A549 treated with AZD2906 at 1 μM for 4 hours (cell line): ENCODE results near the gene ZYG11B. TPM values are rescaled to one million over a fixed set of nuclear protein-coding genes. Genes with fewer than 3 reads are reported as not detected.

ENCODE experiments used
- total RNA-seq: library from RNA; stranded (reverse); fragments of 200-300 nt; extraction: Qiagen RNA extraction; gene quantifications from 5 replicates; pipeline ENCODE4 v1.2.3, GENCODE V29; 2022

ZYG11B gene
- total RNA-seq: 4.8 to 7.0 TPM (median 5.9 TPM) in 5 replicates

GRCh38 chr1:52726265-52727113 lies at the start of gene ZYG11B:
Gene ZYG11B, plus strand, starts transcription at chr1:52726453. Its CDS starts 201 bp downstream, at chr1:52726654.

GRCh38 chr1:52697795-52698674 lies 28.2 kb upstream of the ZYG11B start, which contains the start of gene COA7:
Gene COA7, minus strand, starts transcription at chr1:52698347. Its CDS starts 21 bp downstream, at chr1:52698326.

DNA sequence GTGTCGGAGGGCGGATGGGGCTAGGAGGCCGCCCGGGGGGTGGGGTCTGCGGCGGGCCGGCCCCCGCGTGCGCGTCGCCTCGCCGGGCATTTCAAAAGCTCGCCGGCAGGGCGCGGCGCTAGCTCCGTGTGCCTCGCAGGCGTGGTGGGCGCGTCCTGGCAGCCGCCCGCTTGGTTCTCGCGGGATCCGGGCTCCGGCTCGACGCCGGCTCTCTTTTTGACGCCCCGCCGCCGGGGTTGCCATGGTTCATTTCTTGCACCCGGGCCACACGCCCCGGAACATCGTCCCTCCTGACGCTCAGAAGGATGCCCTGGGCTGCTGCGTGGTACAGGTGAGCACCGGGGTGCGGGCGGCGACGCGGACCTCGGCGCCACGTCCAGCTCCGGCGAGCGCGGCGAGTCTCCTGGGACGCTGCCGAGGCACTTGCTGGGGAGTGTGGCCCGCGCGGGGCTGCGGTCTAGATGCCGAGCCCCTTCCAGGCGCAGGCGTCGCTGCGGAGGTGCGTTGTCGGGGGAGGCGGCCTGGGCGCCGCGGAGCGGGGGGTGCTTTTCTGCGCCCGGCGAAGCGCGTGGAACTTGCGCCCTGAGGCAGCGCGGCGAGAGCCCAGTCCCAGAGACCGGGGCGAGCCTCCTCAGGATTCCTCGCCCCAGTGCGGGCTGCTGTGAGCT lies 116.5 kb downstream of the ZYG11B start, which contains the start of gene ZYG11A:
Gene ZYG11A (plus strand): TSS at position 118 of the 668 bp plus-strand sequence. CDS start 124 bp downstream, at position 242.

Other genes with a start within 250 kb of the ZYG11B start
- gene TUT4, start 173.4 kb upstream of the ZYG11B start, total RNA-seq: 32.1 to 41.3 TPM (median 34.6 TPM) in 5 replicates
- gene GPX7, start 124.1 kb upstream of the ZYG11B start, total RNA-seq: not detected in 5 replicates
- gene SHISAL2A, start 93.3 kb upstream of the ZYG11B start, total RNA-seq: 0.46 to 0.84 TPM (median 0.50 TPM) in 5 replicates
- gene COA7, start 28.1 kb upstream of the ZYG11B start, total RNA-seq: 21.6 to 29.3 TPM (median 26.1 TPM) in 5 replicates
- 2.3 to 2.7 TPM (median 2.6 TPM) in 5 replicates for gene ZYG11A, start 116.3 kb downstream of the ZYG11B start, total RNA-seq
- gene ECHDC2, start 195.3 kb downstream of the ZYG11B start, total RNA-seq: 8.6 to 12.6 TPM (median 10.6 TPM) in 5 replicates
- 44.5 to 64.8 TPM (median 44.9 TPM) in 5 replicates for gene SCP2, start 200.8 kb downstream of the ZYG11B start, total RNA-seq